ENCODE results near the gene CD9.
"Not testable (repeated sequence)": the region's sequence is repeated elsewhere in the genome, so short reads cannot be mapped to it uniquely, and the experiment has no call there.

The CD9 gene

DNA sequence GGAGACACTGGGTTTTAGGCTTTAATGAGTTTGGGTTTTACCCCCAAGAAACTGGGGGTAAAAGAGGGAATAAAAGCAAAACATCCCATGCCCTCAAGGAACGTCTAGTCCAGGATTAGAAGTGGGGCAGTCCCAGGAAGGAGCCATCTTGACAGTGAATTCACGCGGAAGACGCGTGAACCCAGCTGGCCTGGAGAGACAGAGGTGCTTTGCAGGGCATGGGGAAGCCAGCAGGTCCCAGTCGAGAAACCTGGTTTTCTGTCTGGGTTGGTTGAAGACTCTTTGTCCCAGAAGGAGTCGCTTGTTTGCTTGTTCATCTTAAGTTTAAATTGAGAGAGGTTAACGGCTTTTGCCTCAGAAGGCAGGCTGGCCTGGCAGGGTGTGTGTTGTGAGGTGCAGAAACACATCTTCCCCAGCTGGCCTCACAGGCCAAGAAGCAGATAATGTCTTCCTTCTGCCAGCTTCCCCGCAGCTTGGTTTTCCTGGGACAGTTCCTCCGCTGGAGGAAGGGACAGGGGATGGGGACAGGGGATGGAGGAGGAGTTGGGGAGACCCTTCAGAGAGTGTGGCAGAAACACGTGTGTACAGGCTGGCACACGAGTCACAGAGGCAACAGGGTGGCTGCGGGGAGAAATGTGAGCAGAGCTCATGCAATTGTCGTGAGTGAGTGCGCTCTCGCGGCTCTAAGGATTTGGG lies 18.5 kb upstream of the CD9 start:
- peak overlapping the region; percentile 73 for H3K27ac ChIP-seq
- no peak for TF ChIP-seq CTCF (conservative IDR thresholded peaks at IDR 0.05)

DNA sequence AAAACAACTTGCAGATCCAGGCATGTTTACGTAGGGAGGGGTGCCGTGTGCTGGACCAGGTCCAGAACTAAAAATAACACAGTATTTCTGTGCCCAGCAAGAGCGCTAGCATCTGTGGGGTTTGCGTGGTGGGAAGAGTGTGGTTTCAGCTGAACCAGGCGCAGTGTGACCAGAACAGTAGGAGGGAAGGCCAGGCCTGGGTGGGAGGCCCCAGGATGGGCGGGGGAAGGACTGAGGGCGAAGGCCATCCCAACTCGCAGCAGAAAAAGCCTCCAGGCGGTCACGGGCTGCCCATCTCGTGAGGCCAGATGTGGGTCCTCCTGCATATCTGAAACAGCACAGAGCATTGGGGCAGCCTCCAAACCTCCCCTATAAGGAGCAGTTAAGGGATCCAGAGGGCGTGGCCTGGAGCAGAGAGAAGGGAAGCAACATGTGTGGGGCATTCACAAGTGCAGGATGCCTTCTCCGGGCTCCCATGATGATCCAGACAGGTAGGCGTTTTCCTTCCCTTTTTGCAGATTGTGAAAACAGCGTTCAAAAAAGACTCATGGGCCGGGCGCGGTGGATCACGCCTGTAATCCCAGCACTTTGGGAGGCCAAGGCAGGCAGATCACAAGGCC lies 17.8 kb upstream of the CD9 start:
- H3K27ac ChIP-seq = peak overlapping the region; percentile 73
- no peak for TF ChIP-seq CTCF (conservative IDR thresholded peaks at IDR 0.05)

DNA sequence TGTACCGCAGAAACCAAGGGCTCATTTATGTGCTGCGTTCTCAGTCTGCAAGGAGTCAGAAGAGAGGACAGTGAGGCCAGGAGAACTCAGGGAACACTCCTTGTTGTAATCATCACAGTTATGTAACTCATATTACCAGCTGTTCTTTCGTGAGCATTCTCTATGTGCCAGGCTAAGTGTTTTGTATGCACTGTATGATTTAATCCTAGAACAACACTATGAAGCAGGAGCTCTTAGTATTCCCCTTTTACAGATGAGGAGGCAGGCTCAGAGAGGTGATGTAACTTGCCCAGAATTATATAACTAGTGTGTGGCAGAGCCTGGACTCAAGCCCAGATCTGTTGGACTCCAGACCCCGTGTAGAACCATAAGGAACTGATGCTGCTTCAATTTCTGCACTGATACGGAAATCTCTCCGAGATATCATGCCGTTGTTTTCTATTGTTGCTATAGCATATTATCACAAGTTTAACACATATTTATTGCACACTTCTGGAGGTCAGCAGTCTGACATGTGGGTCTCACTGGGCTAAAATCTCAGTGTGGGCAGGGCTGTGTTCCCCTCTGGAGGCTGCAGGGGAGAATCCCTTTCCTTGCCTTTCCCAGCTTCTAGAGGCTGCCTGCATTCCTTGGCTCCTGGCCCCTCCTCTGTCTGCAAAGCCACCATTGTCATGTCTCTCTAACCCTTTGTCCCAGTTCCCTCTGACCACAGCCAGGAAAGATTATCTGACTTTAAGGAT lies 16.3 kb upstream of the CD9 start:
- H3K27ac ChIP-seq = no peak overlapping the region
- no peak for TF ChIP-seq CTCF (conservative IDR thresholded peaks at IDR 0.05)

DNA sequence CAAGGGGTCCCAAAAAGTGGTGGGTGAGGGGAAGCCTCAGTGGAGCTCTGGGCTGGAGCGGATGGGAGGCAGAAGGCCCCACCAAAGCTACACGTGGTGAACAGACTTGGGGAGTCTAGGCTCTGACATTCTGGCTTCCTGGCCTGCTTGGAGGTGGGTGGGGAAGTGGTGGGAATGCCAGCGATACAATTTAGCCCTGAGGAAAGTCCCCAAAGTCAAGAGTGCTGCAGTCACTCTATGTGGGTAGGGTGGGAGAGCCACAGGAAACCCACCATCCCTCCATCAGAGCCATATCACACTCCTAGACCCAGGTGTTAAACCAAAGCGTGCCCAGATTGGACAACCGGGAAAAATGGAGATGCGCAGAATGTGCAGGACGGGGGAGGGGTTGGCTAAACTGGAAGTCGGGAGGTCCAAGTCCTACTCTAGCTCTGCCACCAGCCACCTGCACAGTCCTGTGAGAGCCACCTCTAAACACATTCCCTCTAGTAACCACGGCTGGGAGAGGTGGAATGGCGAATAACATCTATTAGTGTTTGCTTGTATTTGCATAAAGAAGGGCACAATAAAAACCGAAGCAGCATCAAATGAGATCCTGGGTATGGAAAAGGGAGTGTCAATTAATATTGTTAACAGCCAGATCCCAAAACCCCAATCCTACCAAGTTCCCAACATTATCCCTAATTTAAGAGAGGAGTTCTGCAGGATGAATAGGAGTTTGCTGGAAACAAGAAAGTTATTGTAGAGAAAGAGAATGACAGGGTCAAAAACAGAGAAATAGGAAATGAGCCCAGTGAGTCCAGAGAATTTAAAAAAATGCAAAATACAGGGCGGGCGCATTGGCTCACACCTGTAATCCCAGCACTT lies 14.0 kb upstream of the CD9 start:
- no peak overlapping the region for H3K27ac ChIP-seq
- TF ChIP-seq CTCF (conservative IDR thresholded peaks at IDR 0.05) = no peak

DNA sequence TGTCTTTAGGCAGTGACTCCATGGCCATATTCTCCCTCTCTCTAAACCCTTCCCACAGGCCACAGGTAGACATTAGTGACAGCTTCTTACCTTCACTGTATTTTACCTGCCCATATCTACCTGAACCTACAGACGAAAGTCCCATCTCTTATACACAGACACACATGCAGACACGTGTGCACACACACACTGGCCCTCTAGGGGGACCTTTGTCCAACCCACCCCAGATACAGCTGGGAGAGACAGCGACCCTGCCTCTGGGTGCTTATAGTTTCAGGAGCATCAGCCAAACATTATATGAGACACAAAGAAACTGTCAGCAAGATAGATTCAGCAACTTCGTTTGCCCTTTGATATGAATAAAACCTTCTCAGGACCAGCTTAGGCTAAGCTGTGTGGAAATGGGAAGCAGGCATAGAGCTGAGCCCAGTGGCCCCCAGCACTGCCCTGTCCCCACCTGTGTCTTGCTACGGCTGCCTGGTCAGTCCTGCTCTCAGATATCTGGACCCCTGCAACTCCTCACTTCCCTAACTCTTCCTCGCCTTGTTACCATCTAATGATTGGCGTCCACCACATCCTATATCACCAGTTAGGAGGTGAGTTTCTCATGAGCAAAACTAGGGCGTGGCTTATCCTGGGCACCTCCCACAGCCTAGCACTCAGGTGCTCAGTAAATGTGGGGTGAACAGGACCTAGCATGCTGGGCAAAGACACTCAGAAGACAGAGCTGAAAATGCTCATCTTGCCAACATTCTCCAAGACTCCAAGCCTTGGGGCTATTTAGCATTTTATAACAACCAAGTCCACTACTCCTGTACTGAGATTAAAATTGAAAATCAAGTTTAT lies 12.0 kb upstream of the CD9 start:
- no peak overlapping the region for H3K27ac ChIP-seq
- TF ChIP-seq CTCF (conservative IDR thresholded peaks at IDR 0.05) = no peak

- no peak for TF ChIP-seq CTCF (conservative IDR thresholded peaks at IDR 0.05)
- no peak overlapping the region for H3K27ac ChIP-seq
These were observed 11.2 kb upstream of the CD9 start for GRCh38 chr12:6189028-6189427.

- not testable (repeated sequence) for H3K27ac ChIP-seq
These were observed 10.1 kb upstream of the CD9 start for GRCh38 chr12:6189952-6190598.

GRCh38 chr12:6190767-6191530 lies 9.3 kb upstream of the CD9 start:
- H3K27ac ChIP-seq = not testable (repeated sequence)
